H1 (cell line): Measurements from ENCODE around the gene LRP5. TPM values are rescaled to one million over a fixed set of nuclear protein-coding genes. Genes with fewer than 3 reads are reported as not detected.
A peak's percentile ranks its signal among the peaks of the same experiment; 100 is the strongest.

ENCODE experiments used
- CTCF ChIA-PET: fragments of 300-600 bp; sonication (Branson Sonifier 250); formaldehyde crosslinking; loops from one replicate; lab custom pipeline; 2021; ENCODE audit not compliant: partially characterized antibody; lab: Charles Lee
- POLR2A ChIA-PET: fragments of 300-600 bp; sonication (Branson Sonifier 250); formaldehyde crosslinking; loops from one replicate; lab custom pipeline; 2021; ENCODE audit warnings: inconsistent platforms; ENCODE audit not compliant: partially characterized antibody; lab: Charles Lee
- DNase-seq, 2 experiments: peaks; one replicate each; pipeline versions ENCODE4 v3.0.0 to v3.0.0-alpha.2; 2010 to 2022; ENCODE audit warnings: low spot score in 2 of 2, low read depth in 1 of 2, mixed read lengths in 1 of 2
- FAIRE-seq: peaks from 2 replicates; lab custom pipeline; 2011; peaks lifted over from hg19 to GRCh38; lab: Jason Lieb, UNC
- H2AFZ ChIP-seq: 2 replicates; pipeline ENCODE4 v1.8.1; 2012; ENCODE audit warnings: low read length, inconsistent platforms
- H2AK5ac ChIP-seq: 2 replicates; pipeline ENCODE4 v1.6.1; 2013; ENCODE audit warnings: low read depth, low read length
- H2BK120ac ChIP-seq: replicated peaks from 2 replicates; pipeline ENCODE3; 2013; ENCODE audit warnings: low read depth, low read length, inconsistent platforms
- H2BK12ac ChIP-seq: 2 replicates; pipeline ENCODE4 v1.6.1; 2013; ENCODE audit warnings: low read depth, low read length
- H2BK15ac ChIP-seq: 2 replicates; pipeline ENCODE4 v1.6.1; 2013; ENCODE audit warnings: low read length
- H2BK20ac ChIP-seq: 2 replicates; pipeline ENCODE4 v1.6.1; 2013; ENCODE audit warnings: low read length
- H2BK5ac ChIP-seq: 2 replicates; pipeline ENCODE4 v1.6.1; 2013; ENCODE audit warnings: low read depth, low read length
- H3K14ac ChIP-seq: 2 replicates; pipeline ENCODE4 v1.6.1; 2013; ENCODE audit warnings: inconsistent platforms; ENCODE audit not compliant: insufficient read length
- H3K18ac ChIP-seq: 2 replicates; pipeline ENCODE4 v1.6.1; 2013; ENCODE audit warnings: low read length; ENCODE audit errors: extremely low read depth
- H3K23ac ChIP-seq: 2 replicates; pipeline ENCODE4 v1.6.1; 2013; ENCODE audit warnings: inconsistent platforms; ENCODE audit not compliant: insufficient read length
- H3K23me2 ChIP-seq: 2 replicates; pipeline ENCODE4 v1.6.1; 2013; ENCODE audit warnings: low read depth, low read length
- H3K27ac ChIP-seq: 2 replicates; pipeline ENCODE4 v1.6.1; 2011; ENCODE audit warnings: low read depth, low read length, inconsistent platforms
- H3K27me3 ChIP-seq, 4 experiments: replicated peaks in 1 of 4; 1 replicate in 1 of 4; 2 replicates in 3 of 4; pipeline versions ENCODE4 v1.6.1 to v1.8.1; 2011 to 2013; ENCODE audit warnings: low read length in 3 of 4, mild to moderate bottlenecking in 3 of 4, inconsistent platforms in 2 of 4, mixed read lengths in 2 of 4, moderate library complexity in 1 of 4; ENCODE audit not compliant: control insufficient read depth in 3 of 4, insufficient read depth in 3 of 4; ENCODE audit errors: extremely low read depth in 1 of 4
- H3K36me3 ChIP-seq, 4 experiments: 2 replicates each; pipeline versions ENCODE4 v1.6.1 to v1.8.1; 2011 to 2013; ENCODE audit warnings: mild to moderate bottlenecking in 4 of 4, low read length in 3 of 4, moderate library complexity in 2 of 4, control low read depth in 1 of 4, inconsistent platforms in 1 of 4; ENCODE audit not compliant: insufficient read depth in 4 of 4, control insufficient read depth in 2 of 4
- H3K4ac ChIP-seq: replicated peaks from 2 replicates; pipeline ENCODE3; 2013; ENCODE audit warnings: low read length, low read depth, mixed read lengths, inconsistent platforms; ENCODE audit not compliant: insufficient read length
- H3K4me1 ChIP-seq, 4 experiments: replicated peaks in 1 of 4; 1 replicate in 1 of 4; 2 replicates in 3 of 4; pipeline versions ENCODE4 v1.6.1 to v1.8.1; 2011 to 2013; ENCODE audit warnings: low read length in 3 of 4, inconsistent platforms in 2 of 4, mixed read lengths in 1 of 4; ENCODE audit not compliant: insufficient read depth in 4 of 4, control insufficient read depth in 3 of 4
- H3K4me2 ChIP-seq, 2 experiments: 2 replicates each; pipeline versions ENCODE4 v1.6.1 to v1.8.1; 2011 to 2013; ENCODE audit warnings: low read depth in 2 of 2, low read length in 2 of 2, control low read depth in 1 of 2, inconsistent platforms in 1 of 2, mild to moderate bottlenecking in 1 of 2; ENCODE audit not compliant: insufficient read depth in 1 of 2
- H3K4me3 ChIP-seq, 4 experiments: fragments of 200-600, 300-600 bp in 1 of 4; sonication (generic), shearing (Covaris generic), sonication (Bioruptor Twin) in 1 of 4; 2 replicates each; pipeline versions ENCODE4 v1.5.1 to v1.8.1; 2011 to 2016; ENCODE audit warnings: low read length in 4 of 4, low read depth in 3 of 4, control low read depth in 2 of 4, inconsistent platforms in 2 of 4, mild to moderate bottlenecking in 2 of 4, mixed read lengths in 1 of 4, moderate library complexity in 1 of 4; ENCODE audit not compliant: insufficient read depth in 2 of 4; ENCODE audit errors: extremely low read depth in 1 of 4
- H3K56ac ChIP-seq: replicated peaks from 2 replicates; pipeline ENCODE3; 2013; ENCODE audit warnings: low read depth, mild to moderate bottlenecking, mixed read lengths, low read length, inconsistent platforms; ENCODE audit not compliant: insufficient read length
- H3K79me1 ChIP-seq: 2 replicates; pipeline ENCODE4 v1.6.1; 2013; ENCODE audit warnings: low read depth, low read length, control low read depth
- H3K79me2 ChIP-seq, 2 experiments: 2 replicates each; pipeline versions ENCODE4 v1.6.1 to v1.8.1; 2012 to 2013; ENCODE audit warnings: low read length in 2 of 2, mild to moderate bottlenecking in 2 of 2, inconsistent platforms in 1 of 2; ENCODE audit not compliant: insufficient read depth in 2 of 2, control insufficient read depth in 1 of 2
- H3K9ac ChIP-seq, 4 experiments: replicated peaks in 1 of 4; 1 replicate in 1 of 4; 2 replicates in 3 of 4; pipeline versions ENCODE4 v1.6.1 to v1.8.1; 2011 to 2013; ENCODE audit warnings: low read depth in 3 of 4, low read length in 3 of 4, control low read depth in 2 of 4, mild to moderate bottlenecking in 2 of 4, moderate library complexity in 2 of 4, inconsistent platforms in 1 of 4; ENCODE audit errors: extremely low read depth in 1 of 4
- H3K9me3 ChIP-seq, 2 experiments: 2 replicates each; pipeline versions ENCODE4 v1.6.1 to v1.8.1; 2012 to 2013; ENCODE audit warnings: mild to moderate bottlenecking in 2 of 2, moderate library complexity in 2 of 2, control low read depth in 1 of 2, inconsistent platforms in 1 of 2, low read depth in 1 of 2, low read length in 1 of 2, mixed read lengths in 1 of 2; ENCODE audit not compliant: insufficient read depth in 2 of 2
- H4K20me1 ChIP-seq, 2 experiments: replicated peaks in 1 of 2; 2 replicates each; pipeline versions ENCODE3 to v1.8.1; 2011 to 2013; ENCODE audit warnings: inconsistent platforms in 2 of 2, low read length in 2 of 2, mild to moderate bottlenecking in 1 of 2; ENCODE audit not compliant: insufficient read depth in 2 of 2, control insufficient read depth in 1 of 2
- H4K5ac ChIP-seq: 2 replicates; pipeline ENCODE4 v1.6.1; 2013; ENCODE audit warnings: low read length, low read depth, mixed read lengths, inconsistent platforms; ENCODE audit not compliant: insufficient read length
- H4K8ac ChIP-seq: 2 replicates; pipeline ENCODE4 v1.8.0; 2013; ENCODE audit warnings: mild to moderate bottlenecking, moderate library complexity, low read length, inconsistent platforms; ENCODE audit not compliant: insufficient read depth; ENCODE audit errors: extremely low read depth
- H4K91ac ChIP-seq: replicated peaks from 2 replicates; pipeline ENCODE3; 2013; ENCODE audit warnings: low read length, mixed read lengths, inconsistent platforms; ENCODE audit not compliant: insufficient read length
- CBX8 ChIP-seq: fragments of 300-800, 300-1000 bp; sonication (generic); IDR thresholded peaks from 2 replicates; pipeline ENCODE4 v1.7.1; 2016; ENCODE audit warnings: low read depth, low read length, borderline replicate concordance
- CTCF ChIP-seq, 3 experiments: IDR thresholded peaks; 1 replicate in 2 of 3; 2 replicates in 1 of 3; pipeline versions ENCODE4 v1.5.1 to v1.6.1; 2011; ENCODE audit warnings: low read length in 3 of 3, mild to moderate bottlenecking in 3 of 3, inconsistent platforms in 2 of 3, low read depth in 1 of 3, moderate library complexity in 1 of 3; ENCODE audit not compliant: insufficient read depth in 1 of 3; ENCODE audit errors: control extremely low read depth in 1 of 3
- KDM4A ChIP-seq: IDR thresholded peaks from one replicate; pipeline ENCODE4 v1.7.1; 2012; ENCODE audit warnings: low read depth, mild to moderate bottlenecking, moderate library complexity, low read length, inconsistent platforms; ENCODE audit not compliant: severe bottlenecking
- SP2 ChIP-seq: IDR thresholded peaks from 2 replicates; pipeline ENCODE4 v1.6.1; 2012; ENCODE audit warnings: mild to moderate bottlenecking, low read length, inconsistent platforms
- SRF ChIP-seq: IDR thresholded peaks from 2 replicates; pipeline ENCODE4 v1.6.1; 2011; ENCODE audit warnings: mild to moderate bottlenecking, low read depth, low read length, moderate library complexity
- TAF1 ChIP-seq: IDR thresholded peaks from 2 replicates; pipeline ENCODE4 v1.6.1; 2011; ENCODE audit warnings: mild to moderate bottlenecking, low read depth, low read length
- TEAD4 ChIP-seq: IDR thresholded peaks from 2 replicates; pipeline ENCODE4 v1.6.1; 2012; ENCODE audit warnings: low read depth, low read length, inconsistent platforms, mixed read lengths
- WGBS, 2 experiments: shearing (Covaris generic) in 1 of 2; methylation state at CpG; one replicate each; pipeline versions ENCODE4 v1.1.6 to v1.1.7; 2013 to 2015; ENCODE audit warnings: low lambda C conversion rate in 2 of 2, mixed read lengths in 2 of 2, inconsistent platforms in 1 of 2, low coverage in 1 of 2, missing lambda C conversion rate in 1 of 2; ENCODE audit not compliant: insufficient replicate concordance in 2 of 2, insufficient coverage in 1 of 2, insufficient read length in 1 of 2; ENCODE audit errors: extremely low coverage in 1 of 2, missing lambda C conversion rate in 1 of 2; 5-methylcytosine and 5-hydroxymethylcytosine counted together
- polyA plus RNA-seq, 7 experiments: library from polyadenylated mRNA; depleted of rRNA in 3 of 7; stranded (reverse) in 5 of 7; unstranded in 2 of 7; fragments of >200 nt in 5 of 7; fragments of 200-250 nt in 2 of 7; gene quantifications; 1 replicate in 5 of 7; 2 replicates in 1 of 7; 4 replicates in 1 of 7; pipeline versions ENCODE4 v1.2.1 to v1.2.3, GENCODE V29; 2011 to 2013; ENCODE audit warnings: missing spikeins in 2 of 7, mixed read lengths in 2 of 7
- total RNA-seq: library from RNA; stranded (reverse); fragmentation: NEBNext Ultra II Directional; extraction: Animal tissue kit (Norgen Biotek cat#: 25700); gene quantifications from 2 replicates; pipeline ENCODE4 v1.2.1, GENCODE V29; 2021

LRP5 gene
- total and polyA plus RNA-seq, 2 of the 8 experiments (the other 6 are each of a cell fraction or from before 2014, with no cell fraction given) = 19.0 to 38.9 TPM

- Histone ChIP-seq H3K23ac (no peak overlapping the region), H3K56ac (no peak overlapping the region), H3K79me1 (peaks cover 7% of the 10 kb centered on the region), H3K23me2 (peaks cover 6% of the 10 kb centered on the region; the same call in 1 of the 2 replicates), H2BK5ac (no peak overlapping the region; the same call in 1 of the 2 replicates), H2BK120ac (no peak overlapping the region), H4K20me1 (peaks cover 3 to 11% of the 10 kb centered on the region in 2 experiments), H3K4me2 (no peak overlapping the region), H3K4ac (no peak overlapping the region), H3K14ac (no peak overlapping the region), H3K79me2 (peaks cover 0 to 7% of the 10 kb centered on the region in 2 experiments; a peak in 2 of 4 replicates), H4K8ac (no peak overlapping the region), H3K4me1 (peaks cover 0 to 13% (median 7%) of the 10 kb centered on the region in 4 experiments; a peak in 6 of 7 replicates), H3K27ac (no peak overlapping the region), H2BK15ac (no peak overlapping the region), H3K9me3 (peaks cover 0 to 2% of the 10 kb centered on the region in 2 experiments; a peak in 2 of 4 replicates), H2BK20ac (0 out of 2 replicates have a peak overlapping the region, but pooled peaks have one; percentile 32), H3K36me3 (peaks cover 0 to 5% (median 2%) of the 10 kb centered on the region in 4 experiments; a peak in 2 of 8 replicates), H2BK12ac (0 out of 2 replicates have a peak overlapping the region, but pooled peaks have one; percentile 27), H3K4me3 (no peak overlapping the region), H2AFZ (no peak overlapping the region), H2AK5ac (no peak overlapping the region), H4K5ac (no peak overlapping the region), H3K9ac (no peak overlapping the region), H3K18ac (no peak overlapping the region), H3K27me3 (no peaks in the 10 kb centered on the region), H4K91ac (no peak overlapping the region)
- DNase-seq = no peak
- POLR2A ChIA-PET = interaction anchor here (1.2 to 1.7 kb wide), 2 partner anchors 21 to 31 kb away, joined by 3 to 4 read pairs; no protein-coding TSS in a partner anchor
- FAIRE-seq = no peak
- CTCF ChIA-PET = interaction anchor here (0.8 to 2.6 kb wide), 2 partner anchors 10 to 24 kb away, joined by 3 to 9 read pairs; no protein-coding TSS in a partner anchor
- 90% methylated on average over 4 of the region's 4 CpGs; no CpG with 5 or more reads in 1 of the 2 experiments for WGBS, 2 experiments
- TF ChIP-seq SP2 (no peak), TEAD4 (no peak), KDM4A (no peak), SRF (no peak), TAF1 (no peak), CTCF (IDR thresholded peaks at IDR 0.05; ENCODE audit: control extremely low read depth in 1 of 3, insufficient read depth in 1 of 3, low read depth in 1 of 3, low read length in 3 of 3) (no peak), CBX8 (no peak)
Measured at GRCh38 chr11:68352591-68352990, 40.2 kb downstream of the LRP5 start.
